ENCODE measurements around the gene EFHC2. TPM values are rescaled to one million over a fixed set of nuclear protein-coding genes. Genes with fewer than 3 reads are reported as not detected.

EFHC2 gene
- total and polyA plus RNA-seq, 3 donors from 2014 or later: 8.2 to 17.3 (median 14.4) TPM

- intact Hi-C loops (cut with DNase I; ENCODE audit: low total_unique reads): no loop called here
- Histone ChIP-seq H3K27ac (no peak overlapping the region), H3K4me3 (no peak overlapping the region), H3K27me3 (no peaks in the 10 kb centered on the region), H3K9me3 (no peaks in the 10 kb centered on the region), H3K4me1 (no peaks in the 10 kb centered on the region), H3K36me3 (ENCODE audit: low read depth, missing control alignments) (no peaks in the 10 kb centered on the region)
- DNase-seq: no peak
- TF ChIP-seq CTCF (IDR thresholded peaks at IDR 0.05): no peak
- no peak for TF ChIP-seq POLR2A (IDR thresholded peaks at IDR 0.05)
- 83 to 88% methylated on average over 1 of the region's 1 CpG for WGBS, 2 donors
Observed at GRCh38 chrX:44167116-44167515, 176.4 kb downstream of the EFHC2 start.

GRCh38 chrX:44162964-44163475 lies 180.5 kb downstream of the EFHC2 start:
- Histone ChIP-seq H3K27me3 (no peaks in the 10 kb centered on the region), H3K36me3 (ENCODE audit: low read depth, missing control alignments) (no peaks in the 10 kb centered on the region), H3K4me1 (no peaks in the 10 kb centered on the region), H3K9me3 (no peaks in the 10 kb centered on the region), H3K27ac (no peak overlapping the region), H3K4me3 (no peak overlapping the region)
- TF ChIP-seq POLR2A (IDR thresholded peaks at IDR 0.05) (no peak), CTCF (IDR thresholded peaks at IDR 0.05) (no peak)
- no peak for DNase-seq
- intact Hi-C loops (cut with DNase I; ENCODE audit: low total_unique reads): no loop called here

GRCh38 chrX:44157858-44158257 lies 185.6 kb downstream of the EFHC2 start:
- TF ChIP-seq CTCF (IDR thresholded peaks at IDR 0.05) (no peak), POLR2A (IDR thresholded peaks at IDR 0.05) (no peak)
- intact Hi-C loops (cut with DNase I; ENCODE audit: low total_unique reads): no loop called here
- no peak overlapping the region for H3K27ac ChIP-seq
- H3K27me3 ChIP-seq: no peaks in the 10 kb centered on the region
- no peaks in the 10 kb centered on the region for H3K9me3 ChIP-seq
- H3K36me3 ChIP-seq (ENCODE audit: low read depth, missing control alignments): no peaks in the 10 kb centered on the region
- no peaks in the 10 kb centered on the region for H3K4me1 ChIP-seq
- WGBS, 2 donors: 90 to 100% methylated on average over 2 of the region's 2 CpGs
- no peak overlapping the region for H3K4me3 ChIP-seq
- no peak for DNase-seq

- Histone ChIP-seq H3K9me3 (no peaks in the 10 kb centered on the region), H3K36me3 (ENCODE audit: low read depth, missing control alignments) (no peaks in the 10 kb centered on the region), H3K4me3 (no peak overlapping the region), H3K27ac (no peak overlapping the region), H3K4me1 (no peaks in the 10 kb centered on the region), H3K27me3 (no peaks in the 10 kb centered on the region)
- DNase-seq: no peak
- TF ChIP-seq CTCF (IDR thresholded peaks at IDR 0.05): no peak
- no peak for TF ChIP-seq POLR2A (IDR thresholded peaks at IDR 0.05)
- intact Hi-C loops (cut with DNase I; ENCODE audit: low total_unique reads): no loop called here
Observed at GRCh38 chrX:44157283-44157682, 186.2 kb downstream of the EFHC2 start.

GRCh38 chrX:44156726-44157125 lies 186.7 kb downstream of the EFHC2 start:
- H3K27me3 ChIP-seq: no peaks in the 10 kb centered on the region
- H3K36me3 ChIP-seq (ENCODE audit: low read depth, missing control alignments): no peaks in the 10 kb centered on the region
- no peak overlapping the region for H3K27ac ChIP-seq
- 85 to 95% methylated on average over 3 of the region's 3 CpGs for WGBS, 2 donors
- no peaks in the 10 kb centered on the region for H3K9me3 ChIP-seq
- intact Hi-C loops (cut with DNase I; ENCODE audit: low total_unique reads): no loop called here
- H3K4me3 ChIP-seq: no peak overlapping the region
- no peak for DNase-seq
- no peaks in the 10 kb centered on the region for H3K4me1 ChIP-seq
- TF ChIP-seq POLR2A (IDR thresholded peaks at IDR 0.05) (no peak), CTCF (IDR thresholded peaks at IDR 0.05) (no peak)
